T-cell (primary cell): ENCODE data around the gene CPT1A. TPM values are rescaled to one million over a fixed set of nuclear protein-coding genes. Genes with fewer than 3 reads are reported as not detected.
"Not testable (repeated sequence)": the region's sequence is repeated elsewhere in the genome, so short reads cannot be mapped to it uniquely, and the experiment has no call there.

ENCODE experiments used
- ATAC-seq, 4 experiments: fragments of 200-7000 bp in 3 of 4; fragments of 150-1000 bp in 1 of 4; cut with Tn5 transposase; replicated peaks in 1 of 4; 1 replicate in 3 of 4; 2 replicates in 1 of 4; pipeline ENCODE4 v1.10.0; 2021; ENCODE audit warnings: moderate library complexity in 3 of 4, mild to moderate bottlenecking in 2 of 4, moderate number of reproducible peaks in 1 of 4
- CTCF ChIA-PET, 2 donors: fragments of 300-600 bp; sonication (Branson Sonifier 250); formaldehyde crosslinking; loops; one replicate each; lab custom pipeline; 2022; ENCODE audit warnings: antibody characterized with exemption in 2 of 2; lab: Charles Lee
- POLR2A ChIA-PET, 2 donors: fragments of 300-600 bp; sonication (Branson Sonifier 250); formaldehyde crosslinking; loops; one replicate each; lab custom pipeline; 2022; ENCODE audit warnings: antibody characterized with exemption in 2 of 2; lab: Charles Lee
- DNase-seq, 35 experiments: peaks; one replicate each; pipeline versions ENCODE4 v3.0.0 to v3.0.0-alpha.2; 2013 to 2023
- H3K27ac ChIP-seq: one replicate; pipeline ENCODE4 v1.5.1; 2013; ENCODE audit warnings: low read length
- H3K27me3 ChIP-seq, 2 experiments: replicated peaks in 1 of 2; 1 replicate in 1 of 2; 2 replicates in 1 of 2; pipeline versions ENCODE4 v1.6.1 to v1.7.0; 2013; ENCODE audit warnings: low read length in 1 of 2, mixed read lengths in 1 of 2; ENCODE audit not compliant: control insufficient read depth in 2 of 2, insufficient read depth in 2 of 2; ENCODE audit errors: extremely low read depth in 1 of 2
- H3K36me3 ChIP-seq, 2 donors: 1 replicate in 1 of 2; 2 replicates in 1 of 2; pipeline versions ENCODE4 v1.6.1 to v1.7.0; 2013; ENCODE audit warnings: low read length in 1 of 2; ENCODE audit not compliant: control insufficient read depth in 2 of 2, insufficient read depth in 1 of 2; ENCODE audit errors: extremely low read depth in 1 of 2
- H3K4me1 ChIP-seq, 2 experiments: 1 replicate in 1 of 2; 2 replicates in 1 of 2; pipeline versions ENCODE4 v1.6.1 to v1.7.0; 2013; ENCODE audit warnings: low read length in 2 of 2, mixed read lengths in 1 of 2; ENCODE audit not compliant: insufficient read depth in 2 of 2, control insufficient read depth in 1 of 2; ENCODE audit errors: extremely low read depth in 1 of 2
- H3K4me3 ChIP-seq, 2 donors: 1 replicate in 1 of 2; 2 replicates in 1 of 2; pipeline versions ENCODE4 v1.5.1 to v1.7.0; 2013; ENCODE audit warnings: mild to moderate bottlenecking in 2 of 2, low read length in 1 of 2, moderate library complexity in 1 of 2; ENCODE audit not compliant: control insufficient read depth in 1 of 2; ENCODE audit errors: extremely low read depth in 1 of 2
- H3K9me3 ChIP-seq: 2 replicates; pipeline ENCODE4 v1.7.0; 2013
- H3K27ac Mint-ChIP-seq, 2 donors: one replicate each; pipeline ENCODE4 v1.8.0; 2020 to 2021; ENCODE audit warnings: mild to moderate bottlenecking in 2 of 2, mixed read lengths in 2 of 2
- H3K27me3 Mint-ChIP-seq, 2 donors: one replicate each; pipeline ENCODE4 v1.8.0; 2021 to 2022; ENCODE audit warnings: mixed read lengths in 2 of 2
- H3K36me3 Mint-ChIP-seq: one replicate; pipeline ENCODE4 v1.8.0; 2021; ENCODE audit warnings: mixed read lengths
- H3K4me1 Mint-ChIP-seq, 3 donors: one replicate each; pipeline ENCODE4 v1.8.0; 2020 to 2022; ENCODE audit warnings: mixed read lengths in 3 of 3, mild to moderate bottlenecking in 1 of 3
- H3K4me3 Mint-ChIP-seq, 3 donors: one replicate each; pipeline ENCODE4 v1.8.0; 2020 to 2022; ENCODE audit warnings: mild to moderate bottlenecking in 3 of 3, mixed read lengths in 3 of 3, moderate library complexity in 3 of 3
- H3K9me3 Mint-ChIP-seq, 3 donors: one replicate each; pipeline ENCODE4 v1.8.0; 2020 to 2022; ENCODE audit warnings: mixed read lengths in 3 of 3
- WGBS: methylation state at CpG from one replicate; pipeline ENCODE4 v1.1.5; 2013; ENCODE audit warnings: missing lambda C conversion rate; ENCODE audit not compliant: insufficient coverage; 5-methylcytosine and 5-hydroxymethylcytosine counted together
- total RNA-seq, 35 experiments: library from RNA in 6 of 35; stranded (reverse) in 6 of 35; fragments of 120-200 nt in 1 of 35; gene quantifications; one replicate each; pipeline versions ENCODE4 v1.2.1 to v1.2.4 and lab custom pipeline; 2013 to 2026

The CPT1A gene
- 10 to 100 TPM; 21.2 to 44.1 (median 35.9) TPM for total RNA-seq
- 27.5 TPM for total RNA-seq (2013)
- total RNA-seq (lab: John Stamatoyannopoulos, UW), result 23.0 to 120 (median 68.6) reads per million in 29 experiments

- peak within 1 kb of the TSS; percentile 72 to 83 for H3K4me3 ChIP-seq
- H3K9me3 Mint-ChIP-seq, result no peaks in the 10 kb centered on the region
- peak within 1 kb of the TSS; percentile 74 for H3K27ac ChIP-seq
- H3K36me3 ChIP-seq, result no peaks in the 10 kb centered on the region
- H3K9me3 ChIP-seq, result no peaks in the 10 kb centered on the region
- peaks cover 50 to 55% (median 51%) of the 10 kb centered on the region in 3 donors for H3K4me1 Mint-ChIP-seq
- H3K27me3 ChIP-seq, result peaks cover 0 to 8% of the 10 kb centered on the region in 2 experiments
- H3K27me3 Mint-ChIP-seq, result peaks cover 0 to 3% of the 10 kb centered on the region in 2 donors
- 4% methylated on average over 68 of the region's 82 CpGs for WGBS
- peaks cover 29 to 67% of the 10 kb centered on the region in 2 experiments for H3K4me1 ChIP-seq
- no peaks in the 10 kb centered on the region for H3K36me3 Mint-ChIP-seq
- peak; percentile 32 to 54 (median 50) for ATAC-seq
- ChIA-PET CTCF (interaction anchor here in 1 of 2 donors (0.6 kb wide), 1 partner anchor 45 kb away, joined by 3 read pairs; no protein-coding TSS in a partner anchor), POLR2A (no interaction called here)
- peak in 32 of 35 experiments; percentile 29 to 82 (median 48) for DNase-seq
- peak within 1 kb of the TSS; percentile 87 to 94 (median 87) for H3K4me3 Mint-ChIP-seq
- peak within 1 kb of the TSS; percentile 87 to 90 for H3K27ac Mint-ChIP-seq
These were observed at the start of gene CPT1A for GRCh38 chr11:68841718-68842426. TSS of gene CPT1A (minus strand) at chr11:68841916. CDS start at chr11:68815474, 26,442 bp downstream.

- Mint-ChIP-seq H3K4me1 (no peaks in the 10 kb centered on the region), H3K36me3 (peaks cover 32% of the 10 kb centered on the region), H3K4me3 (no peak overlapping the region), H3K27me3 (no peaks in the 10 kb centered on the region), H3K9me3 (no peaks in the 10 kb centered on the region), H3K27ac (no peak overlapping the region)
- ATAC-seq (no peak), DNase-seq (no peak)
- POLR2A ChIA-PET, result interaction anchor here in 1 of 2 donors (0.6 kb wide), 1 partner anchor 37 kb away, joined by 3 read pairs; no protein-coding TSS in a partner anchor
- Histone ChIP-seq H3K4me3 (no peak overlapping the region), H3K36me3 (peaks cover 17 to 49% of the 10 kb centered on the region in 2 donors), H3K27ac (no peak overlapping the region), H3K27me3 (no peaks in the 10 kb centered on the region), H3K9me3 (no peaks in the 10 kb centered on the region), H3K4me1 (no peaks in the 10 kb centered on the region)
- CTCF ChIA-PET, result no interaction called here
- 93% methylated on average over 16 of the region's 17 CpGs for WGBS
These were observed 48.9 kb upstream of the CPT1A start for GRCh38 chr11:68890490-68891231.

GRCh38 chr11:68889948-68890446 lies 48.3 kb upstream of the CPT1A start:
- H3K4me1 ChIP-seq, result no peaks in the 10 kb centered on the region
- WGBS, result 88% methylated on average over 10 of the region's 18 CpGs
- Mint-ChIP-seq H3K36me3 (peaks cover 32% of the 10 kb centered on the region), H3K4me3 (no peak overlapping the region), H3K4me1 (no peaks in the 10 kb centered on the region), H3K27me3 (no peaks in the 10 kb centered on the region), H3K27ac (no peak overlapping the region), H3K9me3 (no peaks in the 10 kb centered on the region)
- ATAC-seq, result no peak
- H3K36me3 ChIP-seq, result peaks cover 17 to 45% of the 10 kb centered on the region in 2 donors
- no peaks in the 10 kb centered on the region for H3K9me3 ChIP-seq
- no peaks in the 10 kb centered on the region for H3K27me3 ChIP-seq
- CTCF ChIA-PET, result no interaction called here
- no peak overlapping the region for H3K27ac ChIP-seq
- H3K4me3 ChIP-seq, result no peak overlapping the region
- DNase-seq, result peak in 1 of 35 experiments; percentile 10
- POLR2A ChIA-PET, result interaction anchor here in 1 of 2 donors (0.6 kb wide), 1 partner anchor 38 kb away, joined by 3 read pairs; no protein-coding TSS in a partner anchor

- H3K4me3 Mint-ChIP-seq, H3K9me3 Mint-ChIP-seq, H3K9me3 ChIP-seq, H3K36me3 Mint-ChIP-seq, H3K27ac ChIP-seq, H3K27me3 ChIP-seq, DNase-seq, ATAC-seq, POLR2A ChIA-PET, H3K4me1 Mint-ChIP-seq, H3K27me3 Mint-ChIP-seq, CTCF ChIA-PET, H3K27ac Mint-ChIP-seq, H3K4me3 ChIP-seq, H3K4me1 ChIP-seq: not testable (repeated sequence)
- peaks cover 2 to 12% of the 10 kb centered on the region in 2 donors for H3K36me3 ChIP-seq
- WGBS, result 100% methylated on average over 8 of the region's 15 CpGs
These were observed 43.1 kb upstream of the CPT1A start for GRCh38 chr11:68884827-68885226.

DNA sequence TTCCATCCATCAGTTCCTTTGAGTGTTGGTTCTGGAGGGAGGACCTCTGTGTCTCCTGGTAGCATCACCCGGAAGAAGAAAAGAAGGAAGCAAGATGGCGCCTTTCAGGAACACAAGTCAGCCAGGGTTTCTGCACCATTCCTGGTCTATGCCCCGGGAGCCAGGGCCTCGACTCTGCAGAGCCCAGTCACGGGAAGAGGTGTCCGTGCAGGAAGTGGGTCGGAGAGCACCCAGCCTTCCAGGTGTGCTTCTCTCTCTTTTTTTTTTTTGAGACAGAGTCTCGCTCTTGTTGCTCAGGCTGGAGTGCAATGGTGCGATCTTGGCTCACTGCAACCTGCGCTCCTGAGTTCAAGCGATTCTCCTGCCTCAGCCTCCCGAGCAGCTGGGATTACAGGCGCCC lies 40.7 kb upstream of the CPT1A start:
- Histone ChIP-seq H3K27me3 (no peaks in the 10 kb centered on the region), H3K27ac (no peak overlapping the region), H3K4me1 (no peaks in the 10 kb centered on the region), H3K4me3 (no peak overlapping the region), H3K36me3 (peaks cover 0 to 10% of the 10 kb centered on the region in 2 donors), H3K9me3 (no peaks in the 10 kb centered on the region)
- Mint-ChIP-seq H3K36me3 (peaks cover 7% of the 10 kb centered on the region), H3K4me3 (no peak overlapping the region), H3K27me3 (no peaks in the 10 kb centered on the region), H3K27ac (no peak overlapping the region), H3K4me1 (no peaks in the 10 kb centered on the region), H3K9me3 (no peaks in the 10 kb centered on the region)
- POLR2A ChIA-PET, result no interaction called here
- DNase-seq (no peak), ATAC-seq (no peak)
- 84% methylated on average over 9 of the region's 13 CpGs for WGBS
- CTCF ChIA-PET, result no interaction called here

- H3K27me3 ChIP-seq, result no peaks in the 10 kb centered on the region
- Mint-ChIP-seq H3K27me3 (no peaks in the 10 kb centered on the region), H3K9me3 (no peaks in the 10 kb centered on the region), H3K4me3 (no peak overlapping the region), H3K36me3 (peaks cover 7% of the 10 kb centered on the region), H3K4me1 (no peaks in the 10 kb centered on the region), H3K27ac (no peak overlapping the region)
- H3K4me1 ChIP-seq, result no peaks in the 10 kb centered on the region
- WGBS, result 100% methylated on average over 1 of the region's 2 CpGs
- no peak overlapping the region for H3K27ac ChIP-seq
- ChIA-PET POLR2A (interaction anchor here in 1 of 2 donors (0.6 kb wide), 1 partner anchor 137 kb away, joined by 4 read pairs; no protein-coding TSS in a partner anchor), CTCF (no interaction called here)
- H3K36me3 ChIP-seq, result peaks cover 0 to 10% of the 10 kb centered on the region in 2 donors
- ATAC-seq (no peak), DNase-seq (no peak)
- H3K9me3 ChIP-seq, result no peaks in the 10 kb centered on the region
- no peak overlapping the region for H3K4me3 ChIP-seq
These were observed 39.6 kb upstream of the CPT1A start for GRCh38 chr11:68881320-68881719.
